NT2/D1 (cell line): ENCODE results near the gene MYL12A.

Experiments
- YY1 ChIP-seq: IDR thresholded peaks from 2 replicates; pipeline ENCODE4 v1.6.1; 2011; ENCODE audit not compliant: insufficient read length, insufficient read depth
- ZNF274 ChIP-seq: IDR thresholded peaks from 2 replicates; pipeline ENCODE4 v1.6.1; 2011; ENCODE audit warnings: mild to moderate bottlenecking, low read depth, low read length

DNA sequence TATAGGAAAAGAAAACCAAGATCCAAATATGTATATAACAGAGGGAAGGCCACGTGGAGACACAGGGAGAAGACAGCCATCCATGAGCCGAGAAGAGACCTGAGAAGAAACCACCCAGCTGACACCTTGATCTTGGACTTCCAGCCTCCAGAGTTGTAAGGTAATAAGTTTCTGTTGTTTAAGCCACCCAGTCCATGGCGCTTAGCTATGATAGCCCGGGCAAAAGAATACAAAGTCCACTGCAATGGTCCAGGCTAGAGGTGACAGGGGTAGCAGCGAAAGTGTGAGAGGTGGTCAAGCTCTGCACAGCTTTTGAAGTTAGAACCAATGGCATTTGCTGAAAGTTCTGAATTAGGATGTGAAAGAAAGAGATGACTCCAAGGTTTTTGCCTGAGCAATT, 30.6 kb upstream of the MYL12A start:
- TF ChIP-seq ZNF274: no peak
- no peak for TF ChIP-seq YY1
